ENCODE measurements around the gene SIRT3. TPM values are rescaled to one million over a fixed set of nuclear protein-coding genes. Genes with fewer than 3 reads are reported as not detected.

The SIRT3 gene
- total RNA-seq, 1 donor from 2014 or later: 22.4 TPM

DNA sequence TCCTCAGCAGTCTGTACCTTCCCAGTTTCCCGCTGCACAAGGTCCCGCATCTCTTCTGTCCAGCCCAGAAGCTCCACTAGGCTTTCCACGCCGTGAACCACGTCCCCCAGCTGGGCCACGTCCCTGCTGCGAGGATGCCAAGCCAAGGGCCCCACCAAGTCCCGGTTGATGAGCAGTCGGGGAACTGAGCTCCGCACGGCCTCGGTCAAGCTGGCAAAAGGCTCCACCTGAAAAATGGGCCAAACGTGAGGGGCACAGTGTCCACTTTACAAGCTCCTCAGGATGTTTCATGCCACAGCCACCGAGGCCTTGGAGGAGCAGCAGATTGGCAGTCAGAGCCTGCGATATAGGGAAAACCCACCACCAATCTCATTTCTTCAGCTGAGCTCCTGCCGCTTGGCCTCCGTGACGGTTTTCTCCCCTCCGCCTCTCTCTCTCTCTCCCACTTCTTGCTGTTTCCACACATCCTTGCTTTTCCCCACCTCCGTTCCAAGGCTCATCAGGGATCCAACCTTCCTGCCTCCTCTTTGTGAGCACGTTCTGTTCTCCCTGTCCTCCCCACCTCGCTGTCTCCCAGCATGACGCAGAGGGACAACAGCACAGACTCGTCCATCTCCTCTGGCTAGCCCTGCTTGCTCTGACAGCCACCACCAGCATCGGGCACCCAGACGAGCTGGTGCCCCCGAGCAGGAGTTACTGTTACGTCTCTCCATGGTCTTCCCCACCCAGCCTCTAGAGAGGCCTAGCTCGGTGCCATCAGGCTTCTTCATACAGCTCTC, 17.1 kb downstream of the SIRT3 start:
- H3K4me3 ChIP-seq: no peak overlapping the region
- H3K36me3 ChIP-seq: no peaks in the 10 kb centered on the region
- H3K27me3 Mint-ChIP-seq (ENCODE audit: insufficient read depth, low read depth): peaks cover 2% of the 10 kb centered on the region
- peaks cover 11% of the 10 kb centered on the region for H3F3A ChIP-seq (ENCODE audit: low read depth)
- no peak for DNase-seq (ENCODE audit: low spot score)
- H3K4me3 Mint-ChIP-seq: no peak overlapping the region
- no peaks in the 10 kb centered on the region for H3K9me3 Mint-ChIP-seq
- TF ChIP-seq CTCF (IDR thresholded peaks at IDR 0.05): no peak
- no peak for TF ChIP-seq EZH2 (IDR thresholded peaks at IDR 0.05)
- TF ChIP-seq EZH2phosphoT487 (IDR thresholded peaks at IDR 0.05): no peak
- no peaks in the 10 kb centered on the region for H3K4me1 Mint-ChIP-seq
- H3K36me3 Mint-ChIP-seq: peaks cover 19% of the 10 kb centered on the region
- no peaks in the 10 kb centered on the region for H3K27me3 ChIP-seq
- H3K4me1 ChIP-seq: no peaks in the 10 kb centered on the region
- H2AFZ ChIP-seq (replicated peaks): no peak overlapping the region
- no peaks in the 10 kb centered on the region for H3K9me3 ChIP-seq (ENCODE audit: low read depth)
- no peak overlapping the region for H3K4me2 ChIP-seq
- no peak overlapping the region for H3K27ac ChIP-seq
- H4K20me1 ChIP-seq (ENCODE audit: low read depth): no peaks in the 10 kb centered on the region
- H3K9ac ChIP-seq: no peak overlapping the region
- no peaks in the 10 kb centered on the region for H3K79me2 ChIP-seq (ENCODE audit: low read depth)
- H3K27ac Mint-ChIP-seq: no peak overlapping the region

- Mint-ChIP-seq H3K27ac (no peak overlapping the region), H3K4me3 (no peak overlapping the region)
- H3K4me2 ChIP-seq: no peak overlapping the region
Observed at GRCh38 chr11:217704-218103, 18.4 kb downstream of the SIRT3 start.

DNA sequence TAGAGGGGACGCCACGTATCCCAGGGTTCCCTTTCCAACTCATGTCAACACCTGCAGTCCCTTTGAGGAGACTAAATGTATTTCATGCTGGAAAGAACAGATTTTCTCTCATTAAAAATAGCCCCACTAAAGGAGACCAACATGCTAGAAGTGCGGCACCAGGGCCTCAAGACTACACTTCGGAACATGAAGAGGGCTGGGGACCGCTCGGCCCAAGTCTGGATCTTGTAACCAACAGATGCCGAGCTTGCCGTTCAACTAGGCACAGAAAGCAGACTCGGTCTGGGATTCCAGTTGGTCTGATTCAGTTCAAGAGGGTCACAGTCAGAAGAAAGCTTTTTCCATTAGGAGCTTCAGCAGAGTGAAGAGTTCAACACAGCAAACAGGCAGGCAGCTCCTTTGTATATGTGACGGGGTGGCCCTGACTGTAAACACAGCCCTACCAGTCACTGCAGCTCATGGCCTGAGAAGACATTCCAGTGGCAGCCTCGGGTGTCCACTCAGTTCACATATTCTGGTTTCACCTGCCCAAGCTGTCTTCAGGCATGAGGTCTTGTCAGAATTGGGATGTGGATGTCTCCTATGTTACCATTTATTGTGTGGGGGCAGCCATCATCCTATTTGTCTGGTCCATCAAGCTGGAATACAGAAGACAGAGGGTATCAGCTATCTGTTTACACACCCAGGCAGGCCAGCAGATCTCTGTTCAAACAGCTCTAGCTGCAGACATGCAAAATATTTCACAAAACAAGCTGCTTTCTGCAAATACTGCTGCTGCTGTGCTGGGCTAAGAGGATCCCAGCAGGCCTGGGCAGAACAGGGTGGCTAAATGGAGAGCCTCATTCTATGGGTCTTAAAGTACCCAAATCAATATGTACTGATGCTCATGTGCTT, 19.8 kb downstream of the SIRT3 start:
- Mint-ChIP-seq H3K27ac (no peak overlapping the region), H3K4me3 (no peak overlapping the region), H3K27me3 (ENCODE audit: insufficient read depth, low read depth) (no peaks in the 10 kb centered on the region), H3K9me3 (no peaks in the 10 kb centered on the region), H3K36me3 (peaks cover 20% of the 10 kb centered on the region), H3K4me1 (peaks cover 2% of the 10 kb centered on the region)
- Histone ChIP-seq H3K27me3 (no peaks in the 10 kb centered on the region), H3K9me3 (ENCODE audit: low read depth) (no peaks in the 10 kb centered on the region), H2AFZ (replicated peaks) (no peak overlapping the region), H4K20me1 (ENCODE audit: low read depth) (no peaks in the 10 kb centered on the region), H3K79me2 (ENCODE audit: low read depth) (no peaks in the 10 kb centered on the region), H3K4me3 (no peak overlapping the region), H3F3A (ENCODE audit: low read depth) (peaks cover 11% of the 10 kb centered on the region), H3K9ac (no peak overlapping the region), H3K27ac (no peak overlapping the region), H3K4me2 (no peak overlapping the region), H3K36me3 (no peaks in the 10 kb centered on the region), H3K4me1 (no peaks in the 10 kb centered on the region)
- no peak for DNase-seq (ENCODE audit: low spot score)
- no peak for TF ChIP-seq CTCF (IDR thresholded peaks at IDR 0.05)
- no peak for TF ChIP-seq EZH2 (IDR thresholded peaks at IDR 0.05)
- no peak for TF ChIP-seq EZH2phosphoT487 (IDR thresholded peaks at IDR 0.05)

More at GRCh38 chr11:217704-218103, 18.4 kb downstream of the SIRT3 start:
- H2AFZ ChIP-seq (replicated peaks): no peak overlapping the region
- H3K27me3 Mint-ChIP-seq (ENCODE audit: insufficient read depth, low read depth): peaks cover 2% of the 10 kb centered on the region
- no peaks in the 10 kb centered on the region for H3K9me3 ChIP-seq (ENCODE audit: low read depth)
- no peak overlapping the region for H3K4me3 ChIP-seq
- no peaks in the 10 kb centered on the region for H3K27me3 ChIP-seq
- H3K9ac ChIP-seq: no peak overlapping the region
- H3F3A ChIP-seq (ENCODE audit: low read depth): peaks cover 11% of the 10 kb centered on the region
- TF ChIP-seq EZH2 (IDR thresholded peaks at IDR 0.05): no peak
- H3K27ac ChIP-seq: no peak overlapping the region
- no peaks in the 10 kb centered on the region for H3K9me3 Mint-ChIP-seq
- no peaks in the 10 kb centered on the region for H3K4me1 Mint-ChIP-seq
- H3K4me1 ChIP-seq: no peaks in the 10 kb centered on the region
- DNase-seq (ENCODE audit: low spot score): no peak
- H4K20me1 ChIP-seq (ENCODE audit: low read depth): no peaks in the 10 kb centered on the region
- H3K36me3 Mint-ChIP-seq: peaks cover 20% of the 10 kb centered on the region
- H3K79me2 ChIP-seq (ENCODE audit: low read depth): no peaks in the 10 kb centered on the region
- H3K36me3 ChIP-seq: no peaks in the 10 kb centered on the region

Data from neural progenitor cell (in vitro differentiated cells).